HEK293 (cell line): ENCODE results near the gene ERCC1.

Experiments used
- CTCF ChIA-PET: fragments of 350-600 bp; formaldehyde crosslinking; extraction: SDS; loops from one replicate; lab custom pipeline; 2021; ENCODE audit warnings: antibody characterized with exemption; lab: Yijun Ruan, JAX
- POLR2A ChIA-PET: fragments of 300-600 bp; formaldehyde crosslinking; extraction: SDS; loops from one replicate; lab custom pipeline; 2020; ENCODE audit warnings: antibody characterized with exemption, inconsistent platforms; lab: Yijun Ruan, JAX
- H3K27ac ChIP-seq: fragments of 200-500 bp; sonication (Bioruptor generic); 2 replicates; pipeline ENCODE4 v1.5.1; 2014; ENCODE audit warnings: low read depth, low read length, control low read depth, inconsistent platforms; ENCODE audit errors: extremely low read depth
- H3K36me3 ChIP-seq, 2 experiments: fragments of 200-500 bp in 1 of 2; sonication (Bioruptor generic) in 1 of 2; 1 replicate in 1 of 2; 2 replicates in 1 of 2; pipeline ENCODE4 v1.5.1; 2014 to 2017; ENCODE audit warnings: inconsistent platforms in 2 of 2, low read length in 2 of 2; ENCODE audit not compliant: control insufficient read depth in 2 of 2, insufficient read depth in 1 of 2
- H3K4me1 ChIP-seq: fragments of 200-500 bp; sonication (Bioruptor generic); 2 replicates; pipeline ENCODE4 v1.5.1; 2014; ENCODE audit warnings: mild to moderate bottlenecking, low read length, inconsistent platforms; ENCODE audit not compliant: control insufficient read depth, insufficient read depth
- H3K4me3 ChIP-seq: 2 replicates; pipeline ENCODE4 v1.5.1; 2011; ENCODE audit warnings: low read depth, mild to moderate bottlenecking, control low read depth, low read length, moderate library complexity
- H3K9me3 ChIP-seq: fragments of 200-500 bp; sonication (Bioruptor generic); 2 replicates; pipeline ENCODE4 v1.5.1; 2014; ENCODE audit warnings: low read depth, low read length, inconsistent platforms; ENCODE audit not compliant: control insufficient read depth, insufficient read depth
- KLF7 ChIP-seq: fragments of 450-650 bp; formaldehyde crosslinking; IDR thresholded peaks from 2 replicates; pipeline ENCODE4 v1.5.1; 2016; ENCODE audit warnings: missing biosample characterization, missing genetic modification characterization, borderline replicate concordance
- RBAK ChIP-seq: fragments of 450-650 bp; formaldehyde crosslinking; IDR thresholded peaks from 2 replicates; pipeline ENCODE4 v1.5.1; 2016; ENCODE audit warnings: missing biosample characterization, missing genetic modification characterization
- SP2 ChIP-seq: fragments of 450-650 bp; formaldehyde crosslinking; IDR thresholded peaks from 2 replicates; pipeline ENCODE4 v1.5.1; 2016; ENCODE audit warnings: missing biosample characterization, missing genetic modification characterization
- WT1 ChIP-seq: fragments of 450-650 bp; formaldehyde crosslinking; IDR thresholded peaks from 2 replicates; pipeline ENCODE4 v1.5.1; 2016; ENCODE audit warnings: missing biosample characterization, missing genetic modification characterization
- ZBTB17 ChIP-seq: fragments of 450-650 bp; formaldehyde crosslinking; IDR thresholded peaks from 2 replicates; pipeline ENCODE4 v1.5.1; 2016; ENCODE audit warnings: missing biosample characterization, missing genetic modification characterization
- ZBTB21 ChIP-seq: fragments of 450-650 bp; formaldehyde crosslinking; IDR thresholded peaks from 2 replicates; pipeline ENCODE4 v1.5.1; 2017; ENCODE audit warnings: missing biosample characterization, missing genetic modification characterization
- ZBTB8A ChIP-seq: fragments of 450-650 bp; formaldehyde crosslinking; IDR thresholded peaks from 2 replicates; pipeline ENCODE4 v1.5.1; 2016; ENCODE audit warnings: missing biosample characterization, missing genetic modification characterization
- ZIC2 ChIP-seq: fragments of 450-650 bp; formaldehyde crosslinking; IDR thresholded peaks from 2 replicates; pipeline ENCODE4 v1.5.1; 2016; ENCODE audit warnings: missing biosample characterization, missing genetic modification characterization
- ZNF133 ChIP-seq: fragments of 450-650 bp; formaldehyde crosslinking; IDR thresholded peaks from 2 replicates; pipeline ENCODE4 v1.5.1; 2016; ENCODE audit warnings: missing biosample characterization, missing genetic modification characterization
- ZNF426 ChIP-seq: fragments of 450-650 bp; formaldehyde crosslinking; IDR thresholded peaks from 2 replicates; pipeline ENCODE4 v1.5.1; 2017; ENCODE audit warnings: missing biosample characterization, missing genetic modification characterization, mild to moderate bottlenecking, inconsistent platforms, moderate library complexity
- ZNF48 ChIP-seq: fragments of 450-650 bp; formaldehyde crosslinking; IDR thresholded peaks from 2 replicates; pipeline ENCODE4 v1.5.1; 2016; ENCODE audit warnings: missing biosample characterization, missing genetic modification characterization
- ZNF521 ChIP-seq: fragments of 450-650 bp; formaldehyde crosslinking; IDR thresholded peaks from 2 replicates; pipeline ENCODE4 v1.5.1; 2017; ENCODE audit warnings: missing biosample characterization, mild to moderate bottlenecking, missing genetic modification characterization
- ZNF544 ChIP-seq: fragments of 450-650 bp; formaldehyde crosslinking; IDR thresholded peaks from 2 replicates; pipeline ENCODE4 v1.5.0; 2017; ENCODE audit warnings: missing biosample characterization, missing genetic modification characterization
- ZNF560 ChIP-seq: fragments of 450-650 bp; formaldehyde crosslinking; IDR thresholded peaks from 2 replicates; pipeline ENCODE4 v1.5.1; 2017; ENCODE audit warnings: missing biosample characterization, missing genetic modification characterization, borderline replicate concordance
- ZNF596 ChIP-seq: fragments of 450-650 bp; IDR thresholded peaks from 2 replicates; pipeline ENCODE4 v1.5.0; 2018; ENCODE audit warnings: missing biosample characterization, mild to moderate bottlenecking, missing genetic modification characterization, moderate library complexity
- ZNF624 ChIP-seq: fragments of 450-650 bp; formaldehyde crosslinking; IDR thresholded peaks from 2 replicates; pipeline ENCODE4 v1.5.1; 2017; ENCODE audit warnings: missing biosample characterization, missing genetic modification characterization
- ZNF654 ChIP-seq: fragments of 450-650 bp; formaldehyde crosslinking; IDR thresholded peaks from 2 replicates; pipeline ENCODE4 v1.5.1; 2016; ENCODE audit warnings: low read depth, missing biosample characterization, missing genetic modification characterization
- ZNF843 ChIP-seq: fragments of 450-650 bp; formaldehyde crosslinking; IDR thresholded peaks from 2 replicates; pipeline ENCODE4 v1.5.1; 2016; ENCODE audit warnings: missing biosample characterization, missing genetic modification characterization
- TF ChIP-seq, protein P1 (sequence below): fragments of 450-650 bp; formaldehyde crosslinking; IDR thresholded peaks from 2 replicates; pipeline ENCODE4 v1.5.1; 2016; ENCODE audit warnings: missing biosample characterization, missing genetic modification characterization
- TF ChIP-seq, protein P2 (sequence below): fragments of 450-650 bp; formaldehyde crosslinking; IDR thresholded peaks from 2 replicates; pipeline ENCODE4 v1.5.1; 2016; ENCODE audit warnings: missing biosample characterization, missing genetic modification characterization
- TF ChIP-seq, protein P3 (sequence below): fragments of 450-650 bp; formaldehyde crosslinking; IDR thresholded peaks from 2 replicates; pipeline ENCODE4 v1.5.1; 2016; ENCODE audit warnings: missing biosample characterization, missing genetic modification characterization
- TF ChIP-seq, protein P4 (sequence below): sonication (generic); formaldehyde crosslinking; IDR thresholded peaks from 2 replicates; pipeline ENCODE4 v1.8.1; 2022; ENCODE audit warnings: mild to moderate bottlenecking, moderate library complexity, missing genetic modification reagents
- TF ChIP-seq, protein P5 (sequence below): fragments of 450-650 bp; formaldehyde crosslinking; IDR thresholded peaks from 2 replicates; pipeline ENCODE4 v1.5.1; 2016; ENCODE audit warnings: missing biosample characterization, missing genetic modification characterization

ERCC1 gene

DNA sequence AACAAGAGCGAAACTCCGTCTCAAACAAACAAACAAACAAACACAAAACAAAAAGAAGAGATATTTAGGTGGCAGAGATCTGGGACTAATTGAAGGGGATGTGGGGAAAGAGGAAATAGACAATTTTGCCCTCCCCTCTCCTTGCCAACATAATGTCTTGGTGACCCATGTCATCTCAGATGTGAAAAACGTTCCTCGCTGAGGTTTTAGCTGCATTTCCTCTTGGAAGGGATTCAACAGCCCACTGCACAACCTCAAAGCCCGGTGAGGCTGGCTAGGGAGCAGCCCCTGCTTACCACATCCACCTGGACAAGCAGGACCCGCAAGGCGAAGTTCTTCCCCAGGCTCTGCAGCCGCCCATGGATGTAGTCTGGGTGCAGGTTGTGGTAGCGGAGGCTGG is 4.9 kb downstream of the ERCC1 start:
- POLR2A ChIA-PET: no interaction called here
- CTCF ChIA-PET: no interaction called here
- peaks cover 28 to 51% of the 10 kb centered on the region in 2 experiments; a peak in 2 of 3 replicates for H3K36me3 ChIP-seq

DNA sequence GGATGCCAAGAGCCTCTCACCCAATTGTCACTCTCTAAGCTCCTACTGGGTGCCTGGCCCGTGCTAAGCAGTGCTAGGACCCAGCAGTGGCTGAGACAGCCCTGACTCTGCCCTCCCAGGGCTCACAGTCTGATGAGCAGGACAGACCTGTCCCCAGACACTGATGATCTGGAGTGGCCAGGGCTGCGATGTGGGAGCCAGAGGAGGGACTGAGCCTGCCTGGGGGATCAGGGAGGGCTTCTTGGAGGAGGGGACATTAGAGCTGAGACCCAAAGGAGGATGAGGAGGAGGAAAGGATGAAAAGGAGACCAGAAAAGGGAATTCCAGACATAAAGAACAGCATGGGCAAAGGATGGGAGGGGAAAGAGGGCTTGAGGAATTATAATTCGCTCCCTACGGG is 6.6 kb downstream of the ERCC1 start:
- TF ChIP-seq ZNF596 (tag by site-specific recombination) (no peak), ZBTB8A (no peak), ZNF133 (tag by site-specific recombination) (no peak), ZBTB17 (0 out of 2 replicates have a peak, but pooled peaks have one; percentile 18)
- TF ChIP-seq, protein P1, sequence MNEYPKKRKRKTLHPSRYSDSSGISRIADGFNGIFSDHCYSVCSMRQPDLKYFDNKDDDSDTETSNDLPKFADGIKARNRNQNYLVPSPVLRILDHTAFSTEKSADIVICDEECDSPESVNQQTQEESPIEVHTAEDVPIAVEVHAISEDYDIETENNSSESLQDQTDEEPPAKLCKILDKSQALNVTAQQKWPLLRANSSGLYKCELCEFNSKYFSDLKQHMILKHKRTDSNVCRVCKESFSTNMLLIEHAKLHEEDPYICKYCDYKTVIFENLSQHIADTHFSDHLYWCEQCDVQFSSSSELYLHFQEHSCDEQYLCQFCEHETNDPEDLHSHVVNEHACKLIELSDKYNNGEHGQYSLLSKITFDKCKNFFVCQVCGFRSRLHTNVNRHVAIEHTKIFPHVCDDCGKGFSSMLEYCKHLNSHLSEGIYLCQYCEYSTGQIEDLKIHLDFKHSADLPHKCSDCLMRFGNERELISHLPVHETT (tag by site-specific recombination): no peak
- TF ChIP-seq, protein P2, sequence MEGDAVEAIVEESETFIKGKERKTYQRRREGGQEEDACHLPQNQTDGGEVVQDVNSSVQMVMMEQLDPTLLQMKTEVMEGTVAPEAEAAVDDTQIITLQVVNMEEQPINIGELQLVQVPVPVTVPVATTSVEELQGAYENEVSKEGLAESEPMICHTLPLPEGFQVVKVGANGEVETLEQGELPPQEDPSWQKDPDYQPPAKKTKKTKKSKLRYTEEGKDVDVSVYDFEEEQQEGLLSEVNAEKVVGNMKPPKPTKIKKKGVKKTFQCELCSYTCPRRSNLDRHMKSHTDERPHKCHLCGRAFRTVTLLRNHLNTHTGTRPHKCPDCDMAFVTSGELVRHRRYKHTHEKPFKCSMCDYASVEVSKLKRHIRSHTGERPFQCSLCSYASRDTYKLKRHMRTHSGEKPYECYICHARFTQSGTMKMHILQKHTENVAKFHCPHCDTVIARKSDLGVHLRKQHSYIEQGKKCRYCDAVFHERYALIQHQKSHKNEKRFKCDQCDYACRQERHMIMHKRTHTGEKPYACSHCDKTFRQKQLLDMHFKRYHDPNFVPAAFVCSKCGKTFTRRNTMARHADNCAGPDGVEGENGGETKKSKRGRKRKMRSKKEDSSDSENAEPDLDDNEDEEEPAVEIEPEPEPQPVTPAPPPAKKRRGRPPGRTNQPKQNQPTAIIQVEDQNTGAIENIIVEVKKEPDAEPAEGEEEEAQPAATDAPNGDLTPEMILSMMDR (tag by site-specific recombination): no peak
- TF ChIP-seq, protein P3, sequence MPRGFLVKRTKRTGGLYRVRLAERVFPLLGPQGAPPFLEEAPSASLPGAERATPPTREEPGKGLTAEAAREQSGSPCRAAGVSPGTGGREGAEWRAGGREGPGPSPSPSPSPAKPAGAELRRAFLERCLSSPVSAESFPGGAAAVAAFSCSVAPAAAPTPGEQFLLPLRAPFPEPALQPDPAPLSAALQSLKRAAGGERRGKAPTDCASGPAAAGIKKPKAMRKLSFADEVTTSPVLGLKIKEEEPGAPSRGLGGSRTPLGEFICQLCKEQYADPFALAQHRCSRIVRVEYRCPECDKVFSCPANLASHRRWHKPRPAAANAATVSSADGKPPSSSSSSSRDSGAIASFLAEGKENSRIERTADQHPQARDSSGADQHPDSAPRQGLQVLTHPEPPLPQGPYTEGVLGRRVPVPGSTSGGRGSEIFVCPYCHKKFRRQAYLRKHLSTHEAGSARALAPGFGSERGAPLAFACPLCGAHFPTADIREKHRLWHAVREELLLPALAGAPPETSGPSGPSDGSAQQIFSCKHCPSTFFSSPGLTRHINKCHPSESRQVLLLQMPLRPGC: no peak
- Histone ChIP-seq H3K36me3 (peaks cover 44 to 62% of the 10 kb centered on the region in 2 experiments), H3K4me1 (no peaks in the 10 kb centered on the region), H3K4me3 (no peak overlapping the region), H3K9me3 (no peaks in the 10 kb centered on the region), H3K27ac (no peak overlapping the region)
- ChIA-PET CTCF (interaction anchor here (1.1 to 3.1 kb wide), 2 partner anchors 11 to 14 kb away, joined by 3 to 17 read pairs; no protein-coding TSS in a partner anchor), POLR2A (interaction anchor here (0.6 to 1.4 kb wide), 2 partner anchors 51 to 314 kb away, joined by 3 read pairs; partner anchors contain the start of genes FBXO46 and FOSB)

More for the DNA sequence above, 4.9 kb downstream of the ERCC1 start:
- no peaks in the 10 kb centered on the region for H3K9me3 ChIP-seq
- no peak overlapping the region for H3K27ac ChIP-seq
- 0 out of 2 replicates have a peak, but pooled peaks cover 3% of the 10 kb centered on the region for H3K4me1 ChIP-seq
- TF ChIP-seq ZNF544 (tag by site-specific recombination) (no peak), ZNF560 (tag by site-specific recombination) (no peak), ZNF521 (tag by site-specific recombination) (no peak), ZNF624 (no peak), ZNF426 (tag by site-specific recombination) (no peak), WT1 (no peak), ZNF654 (no peak), KLF7 (tag by site-specific recombination) (no peak), ZIC2 (tag by site-specific recombination) (no peak), RBAK (tag by site-specific recombination) (no peak), SP2 (tag by site-specific recombination) (no peak), ZBTB21 (no peak), ZNF48 (tag by site-specific recombination) (no peak), ZNF843 (no peak)
- TF ChIP-seq, protein P4, sequence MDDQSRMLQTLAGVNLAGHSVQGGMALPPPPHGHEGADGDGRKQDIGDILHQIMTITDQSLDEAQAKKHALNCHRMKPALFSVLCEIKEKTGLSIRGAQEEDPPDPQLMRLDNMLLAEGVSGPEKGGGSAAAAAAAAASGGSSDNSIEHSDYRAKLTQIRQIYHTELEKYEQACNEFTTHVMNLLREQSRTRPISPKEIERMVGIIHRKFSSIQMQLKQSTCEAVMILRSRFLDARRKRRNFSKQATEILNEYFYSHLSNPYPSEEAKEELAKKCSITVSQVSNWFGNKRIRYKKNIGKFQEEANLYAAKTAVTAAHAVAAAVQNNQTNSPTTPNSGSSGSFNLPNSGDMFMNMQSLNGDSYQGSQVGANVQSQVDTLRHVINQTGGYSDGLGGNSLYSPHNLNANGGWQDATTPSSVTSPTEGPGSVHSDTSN: no peak
- TF ChIP-seq, protein P5, sequence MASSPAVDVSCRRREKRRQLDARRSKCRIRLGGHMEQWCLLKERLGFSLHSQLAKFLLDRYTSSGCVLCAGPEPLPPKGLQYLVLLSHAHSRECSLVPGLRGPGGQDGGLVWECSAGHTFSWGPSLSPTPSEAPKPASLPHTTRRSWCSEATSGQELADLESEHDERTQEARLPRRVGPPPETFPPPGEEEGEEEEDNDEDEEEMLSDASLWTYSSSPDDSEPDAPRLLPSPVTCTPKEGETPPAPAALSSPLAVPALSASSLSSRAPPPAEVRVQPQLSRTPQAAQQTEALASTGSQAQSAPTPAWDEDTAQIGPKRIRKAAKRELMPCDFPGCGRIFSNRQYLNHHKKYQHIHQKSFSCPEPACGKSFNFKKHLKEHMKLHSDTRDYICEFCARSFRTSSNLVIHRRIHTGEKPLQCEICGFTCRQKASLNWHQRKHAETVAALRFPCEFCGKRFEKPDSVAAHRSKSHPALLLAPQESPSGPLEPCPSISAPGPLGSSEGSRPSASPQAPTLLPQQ (tag by site-specific recombination): no peak
- H3K4me3 ChIP-seq: no peak overlapping the region
